Progenitor cell of endocrine pancreas (in vitro differentiated cells): ENCODE measurements around the gene DUSP16. TPM values are rescaled to one million over a fixed set of nuclear protein-coding genes. Genes with fewer than 3 reads are reported as not detected.
"Not testable (repeated sequence)": the region's sequence is repeated elsewhere in the genome, so short reads cannot be mapped to it uniquely, and the experiment has no call there.

Experiments
- DNase-seq: peaks from one replicate; pipeline ENCODE4 v3.0.0; 2021; ENCODE audit warnings: low spot score; ENCODE audit not compliant: unreplicated experiment
- H3K27ac Mint-ChIP-seq: 2 replicates; pipeline ENCODE4 v1.8.0; 2021; ENCODE audit warnings: mild to moderate bottlenecking, moderate library complexity, mixed read lengths
- H3K27me3 Mint-ChIP-seq: 2 replicates; pipeline ENCODE4 v1.8.0; 2021; ENCODE audit warnings: mixed read lengths
- H3K36me3 Mint-ChIP-seq: 2 replicates; pipeline ENCODE4 v1.8.0; 2022; ENCODE audit warnings: mixed read lengths; ENCODE audit not compliant: insufficient read depth
- H3K4me1 Mint-ChIP-seq: 2 replicates; pipeline ENCODE4 v1.8.0; 2021; ENCODE audit warnings: low read depth, mixed read lengths
- H3K4me3 Mint-ChIP-seq: 2 replicates; pipeline ENCODE4 v1.8.0; 2021; ENCODE audit warnings: low read depth, mild to moderate bottlenecking, moderate library complexity, mixed read lengths
- H3K9me3 Mint-ChIP-seq: 2 replicates; pipeline ENCODE4 v1.8.0; 2021; ENCODE audit warnings: low read depth, mixed read lengths
- total RNA-seq: library from RNA; stranded (reverse); gene quantifications from 2 replicates; pipeline ENCODE4 v1.2.1, GENCODE V29; 2021
- TF ChIP-seq, protein P1 (sequence below): fragments of 200-600 bp; sonication (generic); IDR thresholded peaks from one replicate; pipeline ENCODE4 v1.5.0; 2021; ENCODE audit warnings: antibody characterized with exemption, mild to moderate bottlenecking; ENCODE audit not compliant: unreplicated experiment

The DUSP16 gene
- total RNA-seq, 1 donor from 2014 or later, result 67.5 TPM

- Mint-ChIP-seq H3K27ac (no peak overlapping the region), H3K4me1 (peaks cover 11% of the 10 kb centered on the region), H3K9me3 (no peaks in the 10 kb centered on the region), H3K4me3 (no peak overlapping the region), H3K36me3 (no peaks in the 10 kb centered on the region), H3K27me3 (no peaks in the 10 kb centered on the region)
- TF ChIP-seq, protein P1, sequence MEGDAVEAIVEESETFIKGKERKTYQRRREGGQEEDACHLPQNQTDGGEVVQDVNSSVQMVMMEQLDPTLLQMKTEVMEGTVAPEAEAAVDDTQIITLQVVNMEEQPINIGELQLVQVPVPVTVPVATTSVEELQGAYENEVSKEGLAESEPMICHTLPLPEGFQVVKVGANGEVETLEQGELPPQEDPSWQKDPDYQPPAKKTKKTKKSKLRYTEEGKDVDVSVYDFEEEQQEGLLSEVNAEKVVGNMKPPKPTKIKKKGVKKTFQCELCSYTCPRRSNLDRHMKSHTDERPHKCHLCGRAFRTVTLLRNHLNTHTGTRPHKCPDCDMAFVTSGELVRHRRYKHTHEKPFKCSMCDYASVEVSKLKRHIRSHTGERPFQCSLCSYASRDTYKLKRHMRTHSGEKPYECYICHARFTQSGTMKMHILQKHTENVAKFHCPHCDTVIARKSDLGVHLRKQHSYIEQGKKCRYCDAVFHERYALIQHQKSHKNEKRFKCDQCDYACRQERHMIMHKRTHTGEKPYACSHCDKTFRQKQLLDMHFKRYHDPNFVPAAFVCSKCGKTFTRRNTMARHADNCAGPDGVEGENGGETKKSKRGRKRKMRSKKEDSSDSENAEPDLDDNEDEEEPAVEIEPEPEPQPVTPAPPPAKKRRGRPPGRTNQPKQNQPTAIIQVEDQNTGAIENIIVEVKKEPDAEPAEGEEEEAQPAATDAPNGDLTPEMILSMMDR, result no peak
- DNase-seq, result no peak
Observed at GRCh38 chr12:12582193-12582881, 19.7 kb upstream of the DUSP16 start.

GRCh38 chr12:12580716-12581115 is 18.1 kb upstream of the DUSP16 start:
- not testable (repeated sequence) for H3K27me3 Mint-ChIP-seq, H3K27ac Mint-ChIP-seq, H3K4me3 Mint-ChIP-seq, H3K4me1 Mint-ChIP-seq, DNase-seq, H3K9me3 Mint-ChIP-seq, H3K36me3 Mint-ChIP-seq

GRCh38 chr12:12577786-12578185 is 15.1 kb upstream of the DUSP16 start:
- Mint-ChIP-seq H3K27ac (no peak overlapping the region), H3K36me3 (no peaks in the 10 kb centered on the region), H3K4me3 (no peak overlapping the region), H3K4me1 (no peaks in the 10 kb centered on the region), H3K9me3 (no peaks in the 10 kb centered on the region), H3K27me3 (no peaks in the 10 kb centered on the region)
- TF ChIP-seq, protein P1, result no peak
- DNase-seq, result no peak

DNA sequence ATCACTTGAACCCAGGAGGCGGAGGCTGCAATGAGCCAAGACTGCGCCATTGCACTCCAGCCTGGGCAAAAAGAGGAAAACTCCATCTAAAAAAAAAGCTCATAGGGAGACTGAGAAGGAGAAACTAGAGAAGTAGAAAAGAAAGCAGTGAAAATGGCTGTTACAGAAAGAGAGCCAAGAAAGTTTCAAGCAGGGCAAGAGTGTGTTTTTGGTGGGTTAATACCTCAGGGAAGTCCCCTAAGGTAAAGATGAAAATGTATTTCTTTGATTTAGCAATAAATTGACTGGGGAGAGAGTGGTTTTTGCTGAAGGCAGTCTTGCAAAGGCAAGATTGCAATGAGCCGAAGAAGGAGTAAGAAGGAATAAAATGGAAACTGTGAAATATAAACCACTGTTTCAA is 10.0 kb upstream of the DUSP16 start:
- Mint-ChIP-seq H3K36me3 (no peaks in the 10 kb centered on the region), H3K4me1 (no peaks in the 10 kb centered on the region), H3K9me3 (no peaks in the 10 kb centered on the region), H3K4me3 (no peak overlapping the region), H3K27me3 (no peaks in the 10 kb centered on the region), H3K27ac (no peak overlapping the region)
- no peak for DNase-seq
- TF ChIP-seq, protein P1, result no peak

- not testable (repeated sequence) for H3K36me3 Mint-ChIP-seq, H3K4me3 Mint-ChIP-seq, H3K27me3 Mint-ChIP-seq, DNase-seq, H3K27ac Mint-ChIP-seq
- Mint-ChIP-seq H3K4me1 (peaks cover 11% of the 10 kb centered on the region), H3K9me3 (peaks cover 15% of the 10 kb centered on the region)
Observed at GRCh38 chr12:12565971-12566370, 3.3 kb upstream of the DUSP16 start.

DNA sequence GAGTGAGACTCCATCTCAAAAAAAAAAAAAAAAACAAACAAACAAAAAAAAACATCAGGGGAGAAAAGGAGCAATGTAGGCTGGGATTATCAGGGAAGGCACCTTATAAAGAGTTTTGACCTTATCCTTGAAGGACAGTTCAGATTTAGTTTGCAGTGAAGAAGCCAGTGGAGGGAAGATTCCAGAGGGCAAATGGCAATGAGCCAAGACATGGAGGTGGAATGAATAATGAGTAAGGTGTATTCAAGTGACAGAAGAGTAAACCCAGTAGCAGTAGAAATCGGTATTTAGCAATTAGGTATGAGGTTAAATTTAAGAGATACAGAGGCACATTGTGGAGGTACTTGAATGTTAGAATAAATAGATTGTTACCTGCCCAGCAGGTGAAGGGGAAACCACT is 2.2 kb upstream of the DUSP16 start:
- TF ChIP-seq, protein P1, result no peak
- H3K4me3 Mint-ChIP-seq, result no peak overlapping the region
- DNase-seq, result no peak
- H3K36me3 Mint-ChIP-seq, result peaks cover 2% of the 10 kb centered on the region
- H3K27ac Mint-ChIP-seq, result peak overlapping the region; percentile 7
- H3K9me3 Mint-ChIP-seq, result peaks cover 15% of the 10 kb centered on the region
- no peaks in the 10 kb centered on the region for H3K27me3 Mint-ChIP-seq
- peaks cover 19% of the 10 kb centered on the region for H3K4me1 Mint-ChIP-seq
